ENCODE data around the gene ATAD3C. TPM values are rescaled to one million over a fixed set of nuclear protein-coding genes. Genes with fewer than 3 reads are reported as not detected.

ATAD3C gene
- total and polyA plus RNA-seq, 2 donors (not counting 1 experiment from before 2014, with no cell fraction given) = 0.17 TPM; not detected in 1

- Histone ChIP-seq H3K27me3 (ENCODE audit: control insufficient read depth, insufficient read depth, low read length) (no peaks in the 10 kb centered on the region), H3K4me1 (ENCODE audit: control insufficient read depth, extremely low read depth, insufficient read depth, low read length) (peaks cover 29% of the 10 kb centered on the region), H4K20me1 (ENCODE audit: control insufficient read depth, extremely low read depth, insufficient read depth, low read length) (no peaks in the 10 kb centered on the region), H3K36me3 (ENCODE audit: control insufficient read depth, insufficient read depth, low read length) (no peaks in the 10 kb centered on the region), H3K79me2 (ENCODE audit: control insufficient read depth, insufficient read depth, low read length) (no peaks in the 10 kb centered on the region), H3K9ac (ENCODE audit: insufficient read depth, low read length) (no peak overlapping the region), H3K9me3 (ENCODE audit: control insufficient read depth, insufficient read depth, low read depth, low read length) (no peaks in the 10 kb centered on the region), H2AFZ (ENCODE audit: low read length) (no peak overlapping the region), H3K27ac (ENCODE audit: insufficient read depth, low read length) (no peak overlapping the region), H3K4me3 (replicated peaks in 1 of 4; ENCODE audit: control extremely low read depth in 1 of 4, insufficient read depth in 1 of 4, low read depth in 3 of 4, low read length in 4 of 4) (no peak overlapping the region), H3K4me2 (ENCODE audit: extremely low read depth, insufficient read depth, low read length) (no peak overlapping the region)
- DNase-seq (ENCODE audit: low read depth in 2 of 2) = peak in 1 of 2 donors; percentile 41
- TF ChIP-seq EZH2 (IDR thresholded peaks at IDR 0.05; ENCODE audit: low read length, missing control alignments) (no peak), CTCF (conservative IDR thresholded peaks at IDR 0.05 in 1 of 2, IDR thresholded peaks at IDR 0.05 in 1 of 2; ENCODE audit: low read depth in 1 of 2, low read length in 2 of 2) (no peak)
Measured at GRCh38 chr1:1431845-1432273, 17.6 kb upstream of the ATAD3C start.

GRCh38 chr1:1432274-1432950 lies 17.1 kb upstream of the ATAD3C start:
- H2AFZ ChIP-seq (ENCODE audit: low read length) = no peak overlapping the region
- peaks cover 29% of the 10 kb centered on the region for H3K4me1 ChIP-seq (ENCODE audit: control insufficient read depth, extremely low read depth, insufficient read depth, low read length)
- no peaks in the 10 kb centered on the region for H3K27me3 ChIP-seq (ENCODE audit: control insufficient read depth, insufficient read depth, low read length)
- TF ChIP-seq EZH2 (IDR thresholded peaks at IDR 0.05; ENCODE audit: low read length, missing control alignments) (no peak), CTCF (conservative IDR thresholded peaks at IDR 0.05 in 1 of 2, IDR thresholded peaks at IDR 0.05 in 1 of 2; ENCODE audit: low read depth in 1 of 2, low read length in 2 of 2) (no peak)
- no peak overlapping the region for H3K27ac ChIP-seq (ENCODE audit: insufficient read depth, low read length)
- no peaks in the 10 kb centered on the region for H4K20me1 ChIP-seq (ENCODE audit: control insufficient read depth, extremely low read depth, insufficient read depth, low read length)
- no peak overlapping the region for H3K4me3 ChIP-seq (replicated peaks in 1 of 4; ENCODE audit: control extremely low read depth in 1 of 4, insufficient read depth in 1 of 4, low read depth in 3 of 4, low read length in 4 of 4)
- H3K9me3 ChIP-seq (ENCODE audit: control insufficient read depth, insufficient read depth, low read depth, low read length) = no peaks in the 10 kb centered on the region
- no peak overlapping the region for H3K9ac ChIP-seq (ENCODE audit: insufficient read depth, low read length)
- DNase-seq (ENCODE audit: low read depth in 2 of 2) = no peak
- no peaks in the 10 kb centered on the region for H3K36me3 ChIP-seq (ENCODE audit: control insufficient read depth, insufficient read depth, low read length)
- no peak overlapping the region for H3K4me2 ChIP-seq (ENCODE audit: extremely low read depth, insufficient read depth, low read length)
- H3K79me2 ChIP-seq (ENCODE audit: control insufficient read depth, insufficient read depth, low read length) = no peaks in the 10 kb centered on the region

GRCh38 chr1:1432951-1433803 lies 16.3 kb upstream of the ATAD3C start:
- H3K79me2 ChIP-seq (ENCODE audit: control insufficient read depth, insufficient read depth, low read length) = no peaks in the 10 kb centered on the region
- no peaks in the 10 kb centered on the region for H4K20me1 ChIP-seq (ENCODE audit: control insufficient read depth, extremely low read depth, insufficient read depth, low read length)
- no peaks in the 10 kb centered on the region for H3K36me3 ChIP-seq (ENCODE audit: control insufficient read depth, insufficient read depth, low read length)
- H2AFZ ChIP-seq (ENCODE audit: low read length) = no peak overlapping the region
- H3K4me1 ChIP-seq (ENCODE audit: control insufficient read depth, extremely low read depth, insufficient read depth, low read length) = peaks cover 29% of the 10 kb centered on the region
- peak in 1 of 2 donors; percentile 16 for DNase-seq (ENCODE audit: low read depth in 2 of 2)
- TF ChIP-seq EZH2 (IDR thresholded peaks at IDR 0.05; ENCODE audit: low read length, missing control alignments) (no peak), CTCF (conservative IDR thresholded peaks at IDR 0.05 in 1 of 2, IDR thresholded peaks at IDR 0.05 in 1 of 2; ENCODE audit: low read depth in 1 of 2, low read length in 2 of 2) (no peak)
- no peak overlapping the region for H3K27ac ChIP-seq (ENCODE audit: insufficient read depth, low read length)
- no peak overlapping the region for H3K4me3 ChIP-seq (replicated peaks in 1 of 4; ENCODE audit: control extremely low read depth in 1 of 4, insufficient read depth in 1 of 4, low read depth in 3 of 4, low read length in 4 of 4)
- H3K9me3 ChIP-seq (ENCODE audit: control insufficient read depth, insufficient read depth, low read depth, low read length) = no peaks in the 10 kb centered on the region
- H3K9ac ChIP-seq (ENCODE audit: insufficient read depth, low read length) = no peak overlapping the region
- H3K27me3 ChIP-seq (ENCODE audit: control insufficient read depth, insufficient read depth, low read length) = no peaks in the 10 kb centered on the region
- no peak overlapping the region for H3K4me2 ChIP-seq (ENCODE audit: extremely low read depth, insufficient read depth, low read length)
